ENCODE results near the gene DENND4A. TPM values are rescaled to one million over a fixed set of nuclear protein-coding genes. Genes with fewer than 3 reads are reported as not detected.

The DENND4A gene
- total RNA-seq, 1 experiment from 2014 or later, result 13.2 TPM

DNA sequence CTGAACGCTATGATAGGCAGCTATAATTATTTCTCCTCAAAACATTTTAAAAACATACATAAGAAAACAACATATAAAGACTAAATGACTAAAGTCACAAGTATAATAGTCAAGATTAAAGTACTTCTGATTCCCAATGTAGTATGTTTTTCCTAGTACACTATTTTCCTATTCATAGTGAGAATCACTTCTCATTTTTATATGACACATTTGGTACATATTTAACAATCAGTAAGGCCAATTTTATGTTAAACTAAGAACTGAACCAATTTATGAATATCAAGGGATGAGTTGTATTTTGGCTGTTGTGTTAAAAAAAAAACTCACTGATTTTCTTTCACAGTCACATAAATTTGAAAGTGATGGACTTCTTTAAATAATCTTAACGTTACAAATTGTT, 79.7 kb downstream of the DENND4A start:
- Histone ChIP-seq H3K4me1 (ENCODE audit: insufficient read depth, low read length, poor library complexity, severe bottlenecking) (no peaks in the 10 kb centered on the region), H3K36me3 (ENCODE audit: insufficient read depth, low read length, poor library complexity, severe bottlenecking) (no peaks in the 10 kb centered on the region), H3K9me3 (ENCODE audit: low read depth, low read length, poor library complexity, severe bottlenecking) (no peaks in the 10 kb centered on the region), H3K4me3 (ENCODE audit: low read depth, low read length, poor library complexity, severe bottlenecking) (no peak overlapping the region), H3K27me3 (replicated peaks; ENCODE audit: insufficient read depth, low read depth, low read length, poor library complexity) (no peaks in the 10 kb centered on the region), H3K27ac (ENCODE audit: low read depth, low read length, poor library complexity, severe bottlenecking) (no peak overlapping the region)
- intact Hi-C loops (cut with micrococcal nuclease; ENCODE audit: unreplicated experiment), result no loop called here
- no peak for TF ChIP-seq EZH2 (IDR thresholded peaks at IDR 0.05; ENCODE audit: borderline replicate concordance, low read depth, low read length, poor library complexity, severe bottlenecking)
- no peak for TF ChIP-seq CTCF (conservative IDR thresholded peaks at IDR 0.05; ENCODE audit: low read depth, low read length)
- DNase-seq (ENCODE audit: low spot score), result no peak
- no TSS peak for BruUV-seq (replicated peaks)
- ChIA-PET POLR2A (ENCODE audit: low non-redundant PET) (interaction anchor here (0.6 kb wide), 1 partner anchor 471 kb away, joined by 5 read pairs; no protein-coding TSS in a partner anchor), CTCF (no interaction called here)

- DNase-seq (ENCODE audit: low spot score), result no peak
- Histone ChIP-seq H3K36me3 (ENCODE audit: insufficient read depth, low read length, poor library complexity, severe bottlenecking) (peaks cover under 1% of the 10 kb centered on the region), H3K4me3 (ENCODE audit: low read depth, low read length, poor library complexity, severe bottlenecking) (no peak overlapping the region), H3K4me1 (ENCODE audit: insufficient read depth, low read length, poor library complexity, severe bottlenecking) (no peaks in the 10 kb centered on the region), H3K27ac (ENCODE audit: low read depth, low read length, poor library complexity, severe bottlenecking) (no peak overlapping the region), H3K9me3 (ENCODE audit: low read depth, low read length, poor library complexity, severe bottlenecking) (no peaks in the 10 kb centered on the region), H3K27me3 (replicated peaks; ENCODE audit: insufficient read depth, low read depth, low read length, poor library complexity) (no peaks in the 10 kb centered on the region)
- BruUV-seq (replicated peaks), result no TSS peak
- CTCF ChIA-PET, result no interaction called here
- TF ChIP-seq EZH2 (IDR thresholded peaks at IDR 0.05; ENCODE audit: borderline replicate concordance, low read depth, low read length, poor library complexity, severe bottlenecking) (no peak), CTCF (conservative IDR thresholded peaks at IDR 0.05; ENCODE audit: low read depth, low read length) (no peak)
- POLR2A ChIA-PET (ENCODE audit: low non-redundant PET), result no interaction called here
- intact Hi-C loops (cut with micrococcal nuclease; ENCODE audit: unreplicated experiment), result no loop called here
Measured at GRCh38 chr15:65695081-65695480, 97.0 kb downstream of the DENND4A start.

DNA sequence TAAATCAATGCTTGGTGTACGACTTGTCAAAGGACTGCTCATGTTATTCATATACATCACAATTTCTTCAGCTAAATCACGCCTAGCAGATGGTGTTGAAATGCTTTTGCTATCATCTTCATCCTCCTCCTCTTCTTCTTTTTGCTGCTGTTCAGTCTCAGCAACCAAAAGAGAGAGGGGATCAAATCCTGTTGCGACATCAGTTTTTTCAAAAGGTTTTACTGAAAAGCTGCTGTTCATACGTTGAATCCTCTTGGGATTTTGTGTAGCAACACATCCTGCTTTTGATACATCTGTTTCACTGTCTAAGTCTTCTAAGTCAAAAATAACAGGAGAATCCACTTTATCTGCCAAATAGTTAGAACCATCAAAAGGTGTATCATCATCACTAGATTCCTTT, 101.3 kb downstream of the DENND4A start:
- CTCF ChIA-PET, result no interaction called here
- intact Hi-C loops (cut with micrococcal nuclease; ENCODE audit: unreplicated experiment), result no loop called here

More for the DNA sequence above, 101.3 kb downstream of the DENND4A start:
- H3K27ac ChIP-seq (ENCODE audit: low read depth, low read length, poor library complexity, severe bottlenecking), result no peak overlapping the region
- POLR2A ChIA-PET (ENCODE audit: low non-redundant PET), result no interaction called here
- no peak overlapping the region for H3K4me3 ChIP-seq (ENCODE audit: low read depth, low read length, poor library complexity, severe bottlenecking)
- peaks cover 5% of the 10 kb centered on the region for H3K36me3 ChIP-seq (ENCODE audit: insufficient read depth, low read length, poor library complexity, severe bottlenecking)
- no peaks in the 10 kb centered on the region for H3K27me3 ChIP-seq (replicated peaks; ENCODE audit: insufficient read depth, low read depth, low read length, poor library complexity)
- H3K9me3 ChIP-seq (ENCODE audit: low read depth, low read length, poor library complexity, severe bottlenecking), result no peaks in the 10 kb centered on the region
- no peak for TF ChIP-seq CTCF (conservative IDR thresholded peaks at IDR 0.05; ENCODE audit: low read depth, low read length)
- no peak for TF ChIP-seq EZH2 (IDR thresholded peaks at IDR 0.05; ENCODE audit: borderline replicate concordance, low read depth, low read length, poor library complexity, severe bottlenecking)
- H3K4me1 ChIP-seq (ENCODE audit: insufficient read depth, low read length, poor library complexity, severe bottlenecking), result no peaks in the 10 kb centered on the region
- DNase-seq (ENCODE audit: low spot score), result peak; percentile 14
- BruUV-seq (replicated peaks), result no TSS peak

Measured in A673 (cell line).